ENCODE data around the gene CREM.
A peak's percentile ranks its signal among the peaks of the same experiment; 100 is the strongest.
"Not testable (repeated sequence)": the region's sequence is repeated elsewhere in the genome, so short reads cannot be mapped to it uniquely, and the experiment has no call there.

CREM gene

GRCh38 chr10:35194471-35194870, 67.8 kb downstream of the CREM start:
- DNase-seq (ENCODE audit: low spot score): no peak

DNA sequence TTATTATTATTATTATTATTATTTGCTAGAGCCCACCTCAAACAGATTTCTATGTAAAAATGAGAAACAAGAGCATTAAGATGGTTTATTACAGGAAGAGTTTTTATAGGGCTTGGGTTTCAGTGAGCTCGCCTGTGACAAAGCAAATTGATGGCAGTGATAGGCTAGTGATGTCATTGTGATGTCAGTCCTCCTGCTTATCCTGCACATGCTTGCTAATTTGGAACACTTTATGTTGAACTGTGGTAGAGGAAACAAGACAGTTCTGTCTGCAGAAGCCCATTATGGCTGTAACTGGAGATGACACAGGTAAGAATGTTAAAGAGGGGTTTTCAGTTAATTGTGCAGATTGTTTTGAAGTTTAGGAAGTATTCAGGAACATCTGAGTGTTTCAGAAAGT, 68.3 kb downstream of the CREM start:
- peak; percentile 30 for DNase-seq (ENCODE audit: low spot score)

- DNase-seq (ENCODE audit: low spot score): peak; percentile 89
Measured at GRCh38 chr10:35195361-35196306, 69.0 kb downstream of the CREM start.

GRCh38 chr10:35200487-35200886, 73.8 kb downstream of the CREM start:
- DNase-seq (ENCODE audit: low spot score): no peak

DNA sequence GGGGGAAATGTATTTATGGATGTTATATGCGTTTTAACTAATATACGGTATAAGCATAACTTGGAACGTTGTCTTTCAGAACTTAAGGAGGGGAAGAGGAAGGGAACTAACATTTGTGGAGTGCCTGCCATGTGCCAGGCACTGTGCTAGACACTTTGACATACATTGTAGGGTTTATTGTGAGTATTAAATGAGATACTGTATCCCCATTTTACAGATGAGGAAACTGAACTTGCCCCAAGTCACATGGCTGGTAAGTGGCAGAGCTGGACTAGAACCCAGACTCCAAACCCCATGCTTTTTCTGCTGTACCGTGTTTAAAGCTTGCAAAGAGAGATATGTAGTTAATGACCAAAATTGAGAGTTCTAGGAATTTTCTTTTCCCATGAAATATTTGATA, 74.6 kb downstream of the CREM start:
- no peak for DNase-seq (ENCODE audit: low spot score)

GRCh38 chr10:35202050-35202449, 75.4 kb downstream of the CREM start:
- no peak for DNase-seq (ENCODE audit: low spot score)

DNA sequence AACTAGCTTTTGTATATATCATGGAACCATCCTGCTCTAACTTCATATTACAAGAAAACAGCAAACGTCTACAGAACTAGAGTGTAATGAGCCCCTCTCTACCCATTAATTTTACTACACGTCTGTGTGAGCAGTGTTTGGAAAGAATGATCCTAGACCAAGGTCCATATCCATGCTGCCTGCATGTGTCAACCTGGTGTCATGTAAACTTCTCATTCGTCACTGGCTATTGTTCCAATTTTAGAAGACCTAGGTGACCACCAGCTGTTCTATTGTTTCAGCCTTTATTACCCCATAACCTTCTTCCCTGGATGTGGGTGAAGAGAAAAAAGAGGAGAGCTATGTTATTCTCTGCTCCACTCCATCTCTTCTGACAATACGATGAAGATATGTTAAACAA, 77.1 kb downstream of the CREM start:
- DNase-seq (ENCODE audit: low spot score): no peak

- no peak for DNase-seq (ENCODE audit: low spot score)
Measured at GRCh38 chr10:35204650-35205319, 78.1 kb downstream of the CREM start.

DNA sequence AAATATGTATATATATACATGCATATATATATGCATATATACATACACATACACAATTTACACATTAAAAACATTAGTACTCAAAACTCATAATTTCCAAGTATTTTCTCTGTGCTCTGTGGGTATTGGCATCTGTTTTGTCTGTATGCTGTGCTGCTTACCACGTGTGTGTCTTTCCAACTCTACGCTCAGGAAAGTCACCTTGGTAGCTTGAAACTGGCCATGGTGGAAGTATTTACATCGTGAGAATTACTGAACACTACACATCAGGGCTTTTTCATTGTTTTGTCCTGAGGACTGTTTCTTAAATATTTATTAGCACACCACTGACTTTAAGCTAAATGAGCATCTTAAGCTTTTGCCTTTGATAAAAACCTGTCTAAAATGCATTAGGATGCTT, 79.6 kb downstream of the CREM start:
- DNase-seq (ENCODE audit: low spot score): no peak

GRCh38 chr10:35208536-35208935, 81.9 kb downstream of the CREM start:
- DNase-seq (ENCODE audit: low spot score): no peak

GRCh38 chr10:35208949-35209613, 82.4 kb downstream of the CREM start:
- DNase-seq (ENCODE audit: low spot score): no peak

DNA sequence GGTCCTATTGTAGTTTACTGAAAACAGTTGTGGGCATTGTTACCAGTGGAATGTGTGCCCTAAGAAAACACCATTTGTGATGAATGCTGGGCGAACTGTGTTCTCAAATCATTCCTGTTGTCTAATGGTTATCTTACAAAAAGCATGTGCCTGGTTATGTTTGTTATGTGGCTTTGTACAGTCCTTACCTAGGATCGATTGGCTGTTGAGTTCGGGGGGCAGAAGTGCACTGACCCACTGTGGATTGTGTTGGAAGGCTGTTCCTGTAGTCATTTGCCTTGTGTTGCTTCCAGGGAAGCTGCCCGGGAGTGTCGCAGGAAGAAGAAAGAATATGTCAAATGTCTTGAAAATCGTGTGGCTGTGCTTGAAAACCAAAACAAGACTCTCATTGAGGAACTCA, 84.3 kb downstream of the CREM start:
- DNase-seq (ENCODE audit: low spot score): no peak

DNA sequence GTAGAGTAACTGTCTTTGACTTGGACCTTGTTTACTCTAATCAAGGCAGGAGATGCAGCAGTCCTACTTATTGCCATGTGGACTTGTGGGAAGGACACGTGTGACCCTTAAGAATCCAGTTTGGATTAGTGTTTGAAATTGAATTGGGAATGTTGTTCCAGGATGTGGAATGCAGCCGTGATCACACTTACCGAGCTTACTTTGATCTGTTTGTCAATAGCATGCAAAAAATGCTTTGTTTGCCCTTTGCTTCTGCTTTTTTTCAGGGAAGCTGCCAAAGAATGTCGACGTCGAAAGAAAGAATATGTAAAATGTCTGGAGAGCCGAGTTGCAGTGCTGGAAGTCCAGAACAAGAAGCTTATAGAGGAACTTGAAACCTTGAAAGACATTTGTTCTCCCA, 84.7 kb downstream of the CREM start:
- DNase-seq (ENCODE audit: low spot score): no peak

DNA sequence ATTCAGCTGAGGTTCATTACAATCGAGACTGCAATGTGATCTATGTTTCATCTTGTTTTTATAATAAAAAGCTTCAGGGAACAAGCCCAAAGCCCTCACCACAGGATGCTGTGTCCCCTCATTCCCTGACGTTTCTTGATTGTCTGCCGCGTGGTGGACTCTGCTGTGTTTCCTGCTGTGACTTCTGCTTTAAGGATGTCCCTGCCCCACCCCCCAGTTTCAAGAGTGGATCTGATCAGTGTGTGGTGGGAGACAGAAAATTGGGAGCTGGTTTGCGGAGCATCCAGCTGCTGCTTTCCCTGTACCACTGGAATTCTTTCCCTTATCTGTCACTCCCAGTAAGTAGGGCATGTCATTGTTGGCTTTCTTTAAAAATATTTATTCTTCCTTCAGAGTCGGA, 86.2 kb downstream of the CREM start:
- DNase-seq (ENCODE audit: low spot score): no peak

GRCh38 chr10:35213699-35214098, 87.1 kb downstream of the CREM start:
- DNase-seq (ENCODE audit: low spot score): no peak

DNA sequence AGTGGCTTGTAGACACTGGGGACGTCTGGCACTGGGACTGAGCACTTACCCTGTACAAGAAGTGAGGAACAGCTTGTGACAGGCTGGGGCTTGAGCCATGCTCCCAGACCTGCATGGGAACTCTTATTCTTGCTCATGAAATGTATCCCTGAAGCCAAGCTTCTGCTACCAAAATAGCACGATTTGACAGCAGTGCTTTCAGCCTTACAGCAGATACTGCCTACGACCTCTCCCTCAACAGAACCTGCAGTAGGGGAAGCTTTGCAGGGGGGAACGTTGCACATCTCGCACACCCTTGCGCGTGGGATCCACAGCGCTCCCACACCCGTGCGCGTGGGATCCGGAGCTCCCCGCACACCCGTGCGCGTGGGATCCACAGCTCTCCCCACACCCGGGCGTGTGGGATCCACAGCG, 88.0 kb downstream of the CREM start:
- no peak for DNase-seq (ENCODE audit: low spot score)

DNA sequence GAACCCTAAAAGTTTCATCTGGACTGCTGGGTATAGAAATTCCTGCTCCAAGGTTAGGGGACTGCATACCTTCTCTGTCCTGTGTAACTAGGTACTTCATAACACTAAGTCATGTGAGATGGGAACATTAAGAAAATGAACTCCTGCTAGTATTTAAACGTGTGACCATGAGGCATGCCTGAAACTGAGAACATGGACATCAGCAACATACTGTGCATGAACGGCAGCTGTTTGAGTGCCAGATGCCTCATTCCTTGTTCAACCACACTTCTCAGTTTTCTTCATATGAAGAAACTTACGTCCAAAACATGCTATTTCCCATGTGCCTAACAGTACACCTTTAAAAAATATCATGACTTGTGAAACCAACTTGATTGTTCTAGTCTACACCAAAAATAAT, 88.5 kb downstream of the CREM start:
- DNase-seq (ENCODE audit: low spot score): no peak

DNA sequence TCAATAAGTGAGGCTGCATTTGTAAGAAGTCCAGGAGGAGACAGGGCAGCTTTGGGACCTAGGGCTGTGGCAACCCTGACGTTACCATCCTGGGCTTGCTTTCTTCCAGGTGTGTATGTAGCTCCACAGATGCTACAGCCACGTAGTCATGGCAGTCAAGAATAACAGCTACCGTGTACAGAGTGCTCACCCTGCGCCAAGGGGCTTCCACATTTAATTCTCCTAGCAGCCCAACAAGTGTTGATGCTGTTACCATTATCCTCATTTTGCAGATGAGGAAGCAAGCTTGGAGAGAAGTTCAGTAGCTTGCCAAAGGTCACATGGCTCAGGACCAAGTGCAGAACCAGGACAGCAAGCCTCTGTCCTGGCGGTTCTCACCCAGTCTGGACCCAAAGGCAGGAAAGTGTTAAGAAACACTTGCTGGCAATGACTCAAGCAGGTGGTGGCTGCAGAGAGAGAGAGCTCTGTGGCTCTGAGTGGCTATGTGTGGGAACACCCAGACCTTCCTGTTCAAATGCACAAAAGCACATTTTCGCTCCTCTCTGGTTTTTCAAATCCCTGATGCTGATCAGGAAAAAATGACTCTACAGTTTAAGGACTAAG, 89.8 kb downstream of the CREM start:
- DNase-seq (ENCODE audit: low spot score): peak; percentile 12

DNA sequence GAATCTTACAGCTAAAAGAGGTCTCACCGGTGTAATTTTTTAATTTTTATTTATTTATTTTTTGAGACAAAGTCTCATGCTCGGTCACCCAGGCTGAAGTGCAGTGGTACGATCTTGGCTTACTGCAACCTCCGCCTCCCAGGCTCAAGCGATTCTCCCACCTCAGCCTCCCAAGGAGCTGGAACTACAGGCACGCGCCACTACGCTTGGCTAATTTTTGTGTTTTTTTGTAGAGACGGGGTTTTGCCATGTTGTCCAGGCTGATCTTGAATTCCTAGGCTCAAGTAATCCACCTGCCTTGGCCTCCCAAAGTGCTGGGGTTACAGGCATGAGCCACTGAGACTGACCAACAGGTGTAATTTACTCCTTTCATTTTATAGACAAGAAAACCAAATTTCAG, 90.3 kb downstream of the CREM start:
- not testable (repeated sequence) for DNase-seq (ENCODE audit: low spot score)

DNA sequence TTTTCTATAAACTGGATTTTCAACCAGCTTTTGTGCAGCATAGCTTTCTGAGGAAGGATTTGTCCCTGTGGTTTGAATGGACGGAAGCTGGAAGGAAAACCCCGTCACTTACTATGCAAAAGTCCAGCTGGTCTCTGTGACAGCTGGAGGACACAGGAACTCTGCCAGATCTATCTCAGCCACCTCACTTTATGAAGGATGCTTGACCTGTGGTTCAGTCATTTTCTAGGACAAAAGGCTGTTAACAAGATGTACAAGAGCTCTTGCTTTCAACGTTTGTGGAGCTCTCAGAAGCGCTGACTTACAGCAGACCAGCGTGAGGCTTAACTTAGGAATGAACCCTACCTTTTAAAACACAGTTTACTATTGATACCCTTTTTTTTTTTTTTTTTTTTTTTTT, 90.8 kb downstream of the CREM start:
- no peak for DNase-seq (ENCODE audit: low spot score)

DNA sequence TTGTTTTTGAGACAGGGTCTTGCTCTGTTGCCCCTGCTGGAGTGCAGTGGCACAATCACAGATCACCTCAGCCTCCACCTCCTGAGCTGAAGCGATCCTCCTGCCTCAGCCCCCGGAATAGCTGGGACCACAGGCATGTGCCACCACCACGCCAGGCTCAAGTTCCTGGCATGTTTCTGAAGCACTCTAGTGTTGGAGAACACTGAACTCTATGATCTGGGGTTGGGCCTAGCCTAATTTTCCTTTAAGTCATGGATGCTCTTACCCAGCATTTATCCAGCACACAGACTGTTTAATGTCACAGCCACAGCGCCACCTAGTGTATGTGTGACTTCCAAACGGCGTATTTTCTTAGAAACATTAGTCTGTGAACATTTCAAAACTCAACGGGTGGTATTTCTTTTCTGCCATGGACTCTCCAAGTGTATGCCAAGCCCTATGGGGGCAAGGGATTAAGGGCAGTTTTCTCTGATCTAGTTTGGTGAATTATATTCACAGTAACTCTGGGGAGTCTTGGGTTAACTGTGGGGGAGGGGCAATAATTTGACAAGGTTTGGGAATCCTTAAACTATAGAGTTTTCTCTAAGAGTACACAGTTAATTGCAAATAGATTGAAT, 91.8 kb downstream of the CREM start:
- DNase-seq (ENCODE audit: low spot score): peak; percentile 84

GRCh38 chr10:35219292-35219691, 92.6 kb downstream of the CREM start:
- DNase-seq (ENCODE audit: low spot score): no peak

Measured in cerebellar cortex (tissue), 1 donor.